Small intestine (tissue), 7 donors: ENCODE results near the gene CPT2. TPM values are rescaled to one million over a fixed set of nuclear protein-coding genes. Genes with fewer than 3 reads are reported as not detected.

Experiments used
- DNase-seq, 2 donors: peaks; one replicate each; pipeline versions ENCODE4 v3.0.0 to v3.0.0-alpha.2; 2013
- FAIRE-seq: peaks from 2 replicates; lab custom pipeline; 2012; peaks lifted over from hg19 to GRCh38; lab: Jason Lieb, UNC
- H3K27ac ChIP-seq, 3 donors: one replicate each; pipeline ENCODE4 v1.5.1; 2013; ENCODE audit warnings: low read length in 2 of 3, mild to moderate bottlenecking in 2 of 3, control low read depth in 1 of 3, inconsistent platforms in 1 of 3, low read depth in 1 of 3, moderate library complexity in 1 of 3
- H3K27me3 ChIP-seq, 3 donors: one replicate each; pipeline ENCODE4 v1.6.1; 2013; ENCODE audit warnings: low read length in 3 of 3, inconsistent platforms in 1 of 3; ENCODE audit not compliant: control insufficient read depth in 3 of 3, insufficient read depth in 3 of 3
- H3K36me3 ChIP-seq, 3 donors: one replicate each; pipeline ENCODE4 v1.6.1; 2013; ENCODE audit warnings: low read length in 3 of 3, inconsistent platforms in 1 of 3, low read depth in 1 of 3, mild to moderate bottlenecking in 1 of 3, moderate library complexity in 1 of 3; ENCODE audit not compliant: control insufficient read depth in 3 of 3, insufficient read depth in 2 of 3
- H3K4me1 ChIP-seq, 3 donors: one replicate each; pipeline ENCODE4 v1.6.1; 2013; ENCODE audit warnings: low read length in 2 of 3, inconsistent platforms in 1 of 3, low read depth in 1 of 3, mild to moderate bottlenecking in 1 of 3, moderate library complexity in 1 of 3; ENCODE audit not compliant: control insufficient read depth in 3 of 3, insufficient read depth in 2 of 3
- H3K4me3 ChIP-seq, 3 donors: one replicate each; pipeline ENCODE4 v1.5.1; 2013; ENCODE audit warnings: low read length in 3 of 3, control low read depth in 1 of 3, inconsistent platforms in 1 of 3, low read depth in 1 of 3, mild to moderate bottlenecking in 1 of 3, moderate library complexity in 1 of 3
- H3K9me3 ChIP-seq, 2 donors: one replicate each; pipeline ENCODE4 v1.6.1; 2013; ENCODE audit warnings: low read depth in 1 of 2, low read length in 1 of 2; ENCODE audit not compliant: control insufficient read depth in 2 of 2, insufficient read depth in 1 of 2
- WGBS, 3 donors: extraction: QIAGEN DNeasy Blood & Tissue Kit; methylation state at CpG; one replicate each; pipeline ENCODE4 v1.1.7; 2013; 5-methylcytosine and 5-hydroxymethylcytosine counted together
- polyA plus RNA-seq, 4 donors: library from polyadenylated mRNA; stranded (reverse) in 3 of 4; unstranded in 1 of 4; fragments of 200-250 nt in 3 of 4; fragments of 120-200 nt in 1 of 4; gene quantifications; one replicate each; pipeline versions ENCODE4 v1.2.1 to v1.2.3, GENCODE V29; 2013
- donor health status: healthy with polysubstance abuse.
- donor health status: control.
- donor health status: control.
- donor health status: Bipolar disorder and iron deficiency.
- donor health status: healthy.

Gene CPT2
- polyA plus RNA-seq, 4 donors = 28.1 to 37.4 (median 35.3) TPM

DNA sequence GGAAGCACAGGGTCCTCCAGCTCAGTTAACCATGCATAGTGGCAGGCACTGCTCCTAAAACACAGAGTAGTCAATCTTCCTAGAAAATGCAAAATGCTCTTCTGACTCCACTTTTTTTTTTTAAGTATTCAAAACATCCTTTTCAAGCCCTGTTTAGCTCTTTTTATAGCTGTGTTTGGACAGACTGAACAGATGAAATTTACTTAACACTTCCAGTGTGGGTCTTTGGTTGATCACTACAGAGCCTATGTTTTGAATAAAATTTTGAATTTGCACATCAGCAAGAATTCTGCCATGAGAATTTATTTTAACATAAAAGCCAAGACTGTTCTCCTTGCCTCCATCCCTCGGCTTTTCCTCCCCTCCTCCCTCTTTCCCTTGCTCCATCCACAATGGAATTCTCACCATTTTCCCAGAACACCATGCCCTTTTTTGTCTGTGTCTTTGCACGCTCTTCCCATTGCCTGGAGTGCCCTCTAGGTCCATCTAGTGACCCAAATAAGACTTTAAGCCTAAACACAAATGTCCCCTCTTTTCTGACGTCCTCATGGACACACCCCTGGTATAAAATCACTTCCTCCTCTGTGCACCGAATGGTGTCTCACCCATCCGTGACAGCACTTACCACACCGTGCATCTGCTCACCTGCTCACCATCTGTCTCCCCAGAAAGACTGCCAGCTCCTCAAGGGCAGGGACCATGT lies 24.0 kb upstream of the CPT2 start:
- no peak for FAIRE-seq
- peak in 1 of 2 donors; percentile 61 for DNase-seq
- Histone ChIP-seq H3K9me3 (no peaks in the 10 kb centered on the region), H3K4me1 (peaks cover 2 to 16% (median 3%) of the 10 kb centered on the region in 3 donors), H3K27me3 (no peaks in the 10 kb centered on the region), H3K4me3 (no peak overlapping the region), H3K36me3 (no peaks in the 10 kb centered on the region), H3K27ac (peak overlapping the region in 1 of 3 donors; percentile 49)
- 18 to 34% (median 28%) methylated on average over 6 of the region's 6 CpGs for WGBS, 3 donors

DNA sequence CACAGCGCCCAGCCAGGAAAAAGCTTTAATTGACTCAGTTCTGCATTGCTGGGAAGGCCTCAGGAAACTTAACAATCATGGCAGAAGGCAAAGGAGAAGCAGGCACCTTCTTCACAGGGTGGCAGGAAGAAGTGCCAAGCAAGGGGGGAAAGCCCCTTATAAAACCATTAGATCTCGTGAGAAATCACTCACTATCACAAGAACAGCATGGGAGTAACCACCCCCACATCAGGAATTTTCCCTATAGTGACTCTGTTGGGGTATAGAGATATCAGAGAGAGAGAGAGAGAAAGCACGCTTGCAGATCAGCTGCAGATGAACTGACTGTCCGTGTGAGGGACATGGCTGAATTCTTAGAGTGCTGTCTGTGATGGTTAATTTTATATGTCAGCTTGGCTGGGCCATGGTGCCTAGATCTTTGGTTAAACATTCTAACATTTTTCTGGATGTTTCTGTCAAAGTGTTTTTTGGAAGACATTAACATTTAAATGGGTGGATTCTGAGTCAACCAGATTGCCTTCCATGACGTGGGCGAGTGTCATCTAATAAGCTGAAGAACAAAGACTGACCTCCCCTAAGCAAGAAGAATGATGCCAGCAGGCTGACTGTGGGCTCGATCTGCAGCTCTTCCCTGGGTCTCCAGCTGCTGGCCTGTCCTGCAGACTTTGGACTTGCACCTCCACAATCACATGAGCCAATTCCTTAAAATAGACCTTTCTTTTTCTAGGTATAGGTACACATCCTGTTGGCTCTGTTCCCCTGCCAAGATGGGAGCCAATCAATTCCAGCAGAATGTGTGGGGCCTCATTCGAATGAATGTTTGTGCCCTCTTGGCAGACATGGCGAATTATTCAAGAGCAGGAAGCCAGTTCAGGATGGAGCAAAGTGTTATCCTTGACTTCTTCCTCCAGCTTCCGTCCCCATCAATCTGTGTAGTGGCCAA lies 21.4 kb upstream of the CPT2 start:
- Histone ChIP-seq H3K36me3 (no peaks in the 10 kb centered on the region), H3K4me1 (peaks cover 2 to 23% (median 3%) of the 10 kb centered on the region in 3 donors), H3K9me3 (no peaks in the 10 kb centered on the region), H3K4me3 (no peak overlapping the region), H3K27me3 (no peaks in the 10 kb centered on the region), H3K27ac (no peak overlapping the region)
- 57 to 68% (median 61%) methylated on average over 10 of the region's 10 CpGs for WGBS, 3 donors
- no peak for DNase-seq
- FAIRE-seq = no peak

DNA sequence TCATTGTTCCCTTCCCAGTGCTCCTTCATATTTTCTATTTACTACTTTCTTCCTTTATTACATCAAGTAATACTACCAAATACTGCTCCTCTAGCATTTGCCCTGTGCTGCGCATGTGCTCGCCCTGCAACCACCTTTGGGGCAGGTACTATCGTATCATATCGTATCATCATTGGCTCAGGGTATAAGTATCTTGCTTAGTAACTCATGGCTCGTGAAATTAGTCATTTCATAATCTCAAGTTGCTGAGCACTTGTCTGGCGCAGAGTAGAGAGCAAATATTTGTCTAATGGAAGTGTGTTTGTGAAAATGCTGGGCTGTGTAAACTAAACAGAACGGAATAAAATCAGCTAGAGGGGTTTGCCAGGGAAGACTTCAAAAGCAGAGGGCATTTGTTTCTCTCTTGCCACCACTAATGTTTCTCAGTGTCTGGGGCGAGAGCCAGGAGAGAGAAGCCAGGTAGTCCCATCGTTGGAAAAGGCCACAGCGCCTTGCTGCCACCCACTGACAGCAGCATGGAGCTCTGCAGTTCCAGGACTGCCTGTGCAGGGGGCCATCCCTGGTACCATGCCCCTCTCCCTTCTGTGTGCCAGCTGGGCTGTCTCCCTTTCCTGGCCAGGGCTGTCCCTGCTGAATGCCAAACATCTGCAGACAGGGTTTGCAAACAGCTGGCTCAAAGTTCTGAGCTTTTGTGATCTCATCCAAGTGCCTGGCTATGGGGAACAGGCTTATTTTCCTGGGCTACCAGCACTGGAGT lies 20.0 kb upstream of the CPT2 start:
- H3K36me3 ChIP-seq = no peaks in the 10 kb centered on the region
- no peak overlapping the region for H3K4me3 ChIP-seq
- 55 to 58% (median 56%) methylated on average over 10 of the region's 10 CpGs for WGBS, 3 donors
- H3K4me1 ChIP-seq = peaks cover 2 to 28% (median 3%) of the 10 kb centered on the region in 3 donors
- DNase-seq = peak; percentile 51 to 57
- H3K27me3 ChIP-seq = no peaks in the 10 kb centered on the region
- no peak for FAIRE-seq
- peak overlapping the region in 1 of 3 donors; percentile 44 for H3K27ac ChIP-seq
- H3K9me3 ChIP-seq = no peaks in the 10 kb centered on the region

DNA sequence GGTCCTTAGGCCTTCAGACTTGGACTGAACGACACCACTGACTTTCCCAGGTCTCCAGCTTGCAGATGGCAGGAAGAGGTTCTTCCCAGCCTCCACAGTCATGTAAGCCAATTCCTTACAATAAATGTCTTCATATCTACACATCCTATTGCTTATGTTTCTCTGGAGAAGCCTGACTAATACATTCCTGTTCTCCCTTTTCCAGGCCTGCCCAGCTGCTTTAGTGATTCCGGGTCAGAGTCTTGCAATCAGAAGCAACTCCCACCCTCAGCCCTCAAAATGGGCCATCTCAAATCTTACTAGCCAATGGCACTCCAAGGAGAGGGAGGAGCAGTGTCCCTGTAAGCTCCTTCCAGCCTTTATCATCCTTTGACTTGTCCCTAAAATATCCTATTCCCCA lies 16.4 kb upstream of the CPT2 start:
- no peak for FAIRE-seq
- H3K4me1 ChIP-seq = peaks cover 2 to 61% (median 8%) of the 10 kb centered on the region in 3 donors
- no peaks in the 10 kb centered on the region for H3K36me3 ChIP-seq
- H3K27me3 ChIP-seq = no peaks in the 10 kb centered on the region
- no peak overlapping the region for H3K27ac ChIP-seq
- 78 to 89% (median 87%) methylated on average over 2 of the region's 2 CpGs for WGBS, 3 donors
- H3K9me3 ChIP-seq = no peaks in the 10 kb centered on the region
- DNase-seq = no peak
- no peak overlapping the region for H3K4me3 ChIP-seq

DNA sequence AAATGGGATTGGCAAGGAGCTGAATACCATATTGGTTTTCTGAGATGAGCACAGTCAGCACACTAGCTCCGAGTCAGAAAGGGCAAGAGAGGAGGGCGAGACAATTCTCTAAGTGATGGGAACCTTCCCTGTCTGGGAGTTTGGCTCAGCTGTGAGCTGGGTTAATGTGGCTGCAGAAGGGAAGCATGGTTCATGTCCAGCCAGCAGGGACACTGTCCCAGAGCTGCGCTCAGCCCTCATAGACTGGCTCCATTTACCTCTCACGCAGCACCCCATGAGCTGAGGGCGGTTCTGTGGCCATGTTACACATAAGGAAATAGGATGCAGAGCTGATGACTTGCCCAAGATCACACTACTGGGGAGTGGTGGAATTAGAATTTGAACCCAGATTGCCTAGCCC lies 15.7 kb upstream of the CPT2 start:
- no peaks in the 10 kb centered on the region for H3K36me3 ChIP-seq
- FAIRE-seq (no peak), DNase-seq (peak in 1 of 2 donors; percentile 68)
- H3K27me3 ChIP-seq = no peaks in the 10 kb centered on the region
- H3K9me3 ChIP-seq = peaks cover 0 to 4% of the 10 kb centered on the region in 2 donors
- WGBS, 3 donors = 90 to 94% (median 92%) methylated on average over 5 of the region's 5 CpGs
- H3K4me1 ChIP-seq = peaks cover 2 to 62% (median 8%) of the 10 kb centered on the region in 3 donors
- H3K4me3 ChIP-seq = no peak overlapping the region
- no peak overlapping the region for H3K27ac ChIP-seq

DNA sequence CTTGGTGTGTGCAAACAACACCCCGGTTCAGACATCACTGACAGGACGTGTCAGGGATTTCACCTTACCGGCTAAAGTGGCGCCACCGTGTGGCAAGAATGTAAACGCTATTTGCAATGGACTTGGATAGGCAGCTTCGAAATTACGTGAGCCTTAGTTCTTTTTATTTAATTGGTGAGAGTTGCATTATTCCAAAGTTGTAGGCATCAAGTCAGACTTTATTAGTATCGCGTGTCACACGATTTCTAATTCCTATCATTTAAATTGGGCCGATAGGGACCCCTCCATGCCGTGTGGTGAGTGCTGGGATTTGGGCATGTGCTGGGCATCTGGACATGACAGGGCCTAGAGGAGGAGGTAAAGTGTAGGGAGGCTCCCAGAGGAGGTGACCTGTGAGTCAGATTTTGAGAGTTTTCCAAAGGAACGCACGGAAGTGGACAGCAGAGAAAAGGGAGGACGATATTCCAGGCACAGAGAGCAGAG lies 14.5 kb upstream of the CPT2 start:
- peak overlapping the region; percentile 31 to 84 (median 66) for H3K27ac ChIP-seq
- DNase-seq (peak; percentile 87 to 94), FAIRE-seq (no peak)
- H3K9me3 ChIP-seq = peaks cover 0 to 4% of the 10 kb centered on the region in 2 donors
- no peaks in the 10 kb centered on the region for H3K27me3 ChIP-seq
- no peaks in the 10 kb centered on the region for H3K36me3 ChIP-seq
- WGBS, 3 donors = 25 to 28% (median 26%) methylated on average over 16 of the region's 16 CpGs
- no peak overlapping the region for H3K4me3 ChIP-seq
- peaks cover 0 to 50% (median 5%) of the 10 kb centered on the region in 3 donors for H3K4me1 ChIP-seq

DNA sequence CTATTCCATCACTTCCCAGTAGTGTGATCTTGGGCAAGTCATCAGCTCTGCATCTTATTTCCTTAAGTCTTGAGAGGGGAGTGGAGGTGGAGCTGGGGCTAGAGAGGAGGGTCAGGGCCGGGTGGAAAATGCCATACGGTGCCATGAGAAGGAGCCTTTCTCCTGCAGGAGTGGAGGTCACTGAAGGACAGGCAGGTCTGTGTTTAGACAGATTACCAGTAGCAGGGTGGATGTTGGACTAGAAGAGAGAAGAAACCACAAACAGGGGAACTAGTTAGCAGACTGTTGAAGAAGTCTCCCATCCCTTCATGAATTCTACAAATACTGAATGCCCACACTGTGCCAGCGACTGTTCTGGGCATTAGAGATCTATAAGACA lies 13.9 kb upstream of the CPT2 start:
- FAIRE-seq (no peak), DNase-seq (peak; percentile 17 to 43)
- Histone ChIP-seq H3K36me3 (no peaks in the 10 kb centered on the region), H3K27me3 (no peaks in the 10 kb centered on the region), H3K9me3 (peaks cover 0 to 4% of the 10 kb centered on the region in 2 donors), H3K4me3 (no peak overlapping the region), H3K4me1 (peaks cover 0 to 49% (median 5%) of the 10 kb centered on the region in 3 donors), H3K27ac (peak overlapping the region; percentile 42 to 84 (median 66))
- WGBS, 3 donors = 17 to 57% (median 33%) methylated on average over 3 of the region's 3 CpGs
